ENCODE results near the gene CD2BP2.
"Not testable (repeated sequence)": the region's sequence is repeated elsewhere in the genome, so short reads cannot be mapped to it uniquely, and the experiment has no call there.

The CD2BP2 gene

GRCh38 chr16:30358990-30359870 is 4.1 kb upstream of the CD2BP2 start:
- no peak for DNase-seq (ENCODE audit: low spot score)

GRCh38 chr16:30358577-30358936 is 3.4 kb upstream of the CD2BP2 start:
- no peak for DNase-seq (ENCODE audit: low spot score)

- DNase-seq (ENCODE audit: low spot score): no peak
Observed at GRCh38 chr16:30357715-30358576, 2.8 kb upstream of the CD2BP2 start.

- DNase-seq (ENCODE audit: low spot score): no peak
Observed at GRCh38 chr16:30357085-30357714, 2.1 kb upstream of the CD2BP2 start.

GRCh38 chr16:30356401-30357084 is 1.4 kb upstream of the CD2BP2 start:
- DNase-seq (ENCODE audit: low spot score): no peak

- no peak for DNase-seq (ENCODE audit: low spot score)
Observed at GRCh38 chr16:30355954-30356308, 823 bp upstream of the CD2BP2 start.

GRCh38 chr16:30354423-30355143 is 525 bp downstream of the CD2BP2 start:
- DNase-seq (ENCODE audit: low spot score): no peak

GRCh38 chr16:30353438-30354129 is 1.5 kb downstream of the CD2BP2 start:
- DNase-seq (ENCODE audit: low spot score): no peak

GRCh38 chr16:30352488-30353401 is 2.4 kb downstream of the CD2BP2 start:
- DNase-seq (ENCODE audit: low spot score): no peak

GRCh38 chr16:30351586-30352419 is 3.3 kb downstream of the CD2BP2 start:
- no peak for DNase-seq (ENCODE audit: low spot score)

- DNase-seq (ENCODE audit: low spot score): no peak
Observed at GRCh38 chr16:30351001-30351441, 4.1 kb downstream of the CD2BP2 start.

GRCh38 chr16:30350134-30350871 is 4.8 kb downstream of the CD2BP2 start:
- DNase-seq (ENCODE audit: low spot score): peak; percentile 56

- peak; percentile 45 for DNase-seq (ENCODE audit: low spot score)
Observed at GRCh38 chr16:30349675-30350074, 5.4 kb downstream of the CD2BP2 start.

- no peak for DNase-seq (ENCODE audit: low spot score)
Observed at GRCh38 chr16:30348929-30349328, 6.2 kb downstream of the CD2BP2 start.

- no peak for DNase-seq (ENCODE audit: low spot score)
Observed at GRCh38 chr16:30348113-30348512, 7.0 kb downstream of the CD2BP2 start.

- no peak for DNase-seq (ENCODE audit: low spot score)
Observed at GRCh38 chr16:30346286-30346685, 8.8 kb downstream of the CD2BP2 start.

- DNase-seq (ENCODE audit: low spot score): not testable (repeated sequence)
Observed at GRCh38 chr16:30343491-30343820, 11.7 kb downstream of the CD2BP2 start.
